ENCODE measurements around the gene MAP3K14.

DNA sequence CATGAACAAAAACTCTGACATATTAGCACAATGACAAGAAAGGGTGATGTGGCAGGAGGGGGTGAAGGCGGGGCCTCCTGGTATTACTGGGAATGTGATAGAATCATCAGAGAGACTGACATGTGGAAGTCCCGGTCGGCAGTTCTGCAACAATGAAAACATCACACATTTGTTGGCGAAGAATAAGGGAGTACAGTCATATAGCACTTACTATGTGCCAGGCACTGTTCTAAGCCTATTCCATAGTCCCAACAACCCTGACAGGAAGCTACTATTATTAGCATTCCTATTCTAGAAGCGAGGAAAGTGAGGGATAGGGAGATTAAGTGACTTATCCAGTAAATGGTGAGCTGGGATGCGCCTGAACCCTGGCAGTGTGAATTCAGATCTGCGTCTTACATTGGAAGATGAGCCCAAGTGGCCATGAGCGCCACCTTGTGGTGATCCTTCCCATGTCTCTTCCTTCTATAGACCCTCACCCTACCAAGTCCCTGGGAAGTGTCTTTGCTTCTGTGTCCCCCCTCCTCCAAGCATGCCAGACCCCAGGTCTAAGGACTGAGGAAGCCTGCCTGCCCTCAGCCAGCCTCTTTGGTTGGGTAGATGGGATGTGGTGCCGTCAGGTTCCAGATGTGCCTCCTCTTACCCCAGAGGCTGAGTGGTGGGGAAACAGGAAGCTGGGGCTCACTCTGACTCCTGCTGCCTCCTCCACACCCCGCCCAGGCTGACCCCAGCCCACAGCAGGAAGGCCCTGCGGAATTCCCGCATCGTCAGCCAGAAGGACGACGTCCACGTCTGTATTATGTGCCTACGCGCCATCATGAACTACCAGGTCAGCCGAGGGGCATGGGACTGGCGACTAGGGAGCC is 81.2 kb downstream of the MAP3K14 start:
- TF ChIP-seq ZNF274 (IDR thresholded peaks at IDR 0.05; ENCODE audit: low read depth, low read length) (no peak), YY1 (IDR thresholded peaks at IDR 0.05; ENCODE audit: insufficient read depth, insufficient read length) (no peak), SUZ12 (IDR thresholded peaks at IDR 0.05; ENCODE audit: extremely low read depth, insufficient read depth, insufficient read length) (no peak)
